H9 (cell line): ENCODE data around the gene SMAD3. TPM values are rescaled to one million over a fixed set of nuclear protein-coding genes. Genes with fewer than 3 reads are reported as not detected.

Experiments used
- DNase-seq: peaks from one replicate; pipeline ENCODE4 v3.0.0-alpha.2; 2017
- H2AFZ ChIP-seq: one replicate; pipeline ENCODE4 v1.6.1; 2013; ENCODE audit warnings: mild to moderate bottlenecking, low read length, control low read depth, moderate library complexity
- H2AK5ac ChIP-seq: 2 replicates; pipeline ENCODE4 v1.6.1; 2013; ENCODE audit warnings: low read length, control low read depth, mixed read lengths; ENCODE audit not compliant: insufficient read length
- H2BK120ac ChIP-seq: one replicate; pipeline ENCODE4 v1.6.1; 2013; ENCODE audit warnings: low read depth, mild to moderate bottlenecking, low read length, control low read depth, inconsistent platforms; ENCODE audit not compliant: poor library complexity, severe bottlenecking
- H2BK12ac ChIP-seq: 2 replicates; pipeline ENCODE4 v1.6.1; 2013; ENCODE audit warnings: low read length, control low read depth, mixed read lengths, low read depth; ENCODE audit not compliant: insufficient read length
- H2BK15ac ChIP-seq: 2 replicates; pipeline ENCODE4 v1.6.1; 2013; ENCODE audit warnings: low read depth, low read length, control low read depth
- H2BK20ac ChIP-seq: one replicate; pipeline ENCODE4 v1.6.1; 2013; ENCODE audit warnings: low read depth, mild to moderate bottlenecking, low read length, control low read depth, inconsistent platforms; ENCODE audit not compliant: poor library complexity, severe bottlenecking
- H2BK5ac ChIP-seq: 2 replicates; pipeline ENCODE4 v1.6.1; 2013; ENCODE audit warnings: low read length, control low read depth, mixed read lengths; ENCODE audit not compliant: insufficient read length
- H3K14ac ChIP-seq: 2 replicates; pipeline ENCODE4 v1.6.1; 2013; ENCODE audit warnings: low read length, control low read depth; ENCODE audit not compliant: insufficient read depth
- H3K18ac ChIP-seq: 2 replicates; pipeline ENCODE4 v1.6.1; 2013; ENCODE audit warnings: low read depth, mild to moderate bottlenecking, mixed read lengths, low read length, control low read depth; ENCODE audit not compliant: insufficient read length
- H3K23ac ChIP-seq: 2 replicates; pipeline ENCODE4 v1.6.1; 2013; ENCODE audit warnings: low read length, control low read depth, mixed read lengths, low read depth; ENCODE audit not compliant: insufficient read length
- H3K23me2 ChIP-seq: 2 replicates; pipeline ENCODE4 v1.6.1; 2013; ENCODE audit warnings: low read depth, mild to moderate bottlenecking, mixed read lengths, low read length, control low read depth; ENCODE audit not compliant: insufficient read length, poor library complexity, severe bottlenecking
- H3K27ac ChIP-seq: 2 replicates; pipeline ENCODE4 v1.5.1; 2013; ENCODE audit warnings: low read length, control low read depth, mixed read lengths, low read depth; ENCODE audit not compliant: insufficient read length
- H3K27me3 ChIP-seq: 2 replicates; pipeline ENCODE4 v1.6.1; 2013; ENCODE audit warnings: low read length, control low read depth, inconsistent platforms; ENCODE audit not compliant: insufficient read depth
- H3K4ac ChIP-seq: 2 replicates; pipeline ENCODE4 v1.6.1; 2013; ENCODE audit warnings: low read depth, mild to moderate bottlenecking, control low read depth, inconsistent platforms, low read length, moderate library complexity
- H3K4me1 ChIP-seq: 2 replicates; pipeline ENCODE4 v1.6.1; 2013; ENCODE audit warnings: low read length, control low read depth, inconsistent platforms; ENCODE audit not compliant: insufficient read depth
- H3K4me2 ChIP-seq: 2 replicates; pipeline ENCODE4 v1.6.1; 2013; ENCODE audit warnings: low read length, control low read depth, mixed read lengths; ENCODE audit not compliant: insufficient read length, insufficient read depth
- H3K56ac ChIP-seq: 2 replicates; pipeline ENCODE4 v1.6.1; 2013; ENCODE audit warnings: low read depth, mild to moderate bottlenecking, mixed read lengths, low read length, control low read depth; ENCODE audit not compliant: insufficient read length
- H3K79me1 ChIP-seq: 2 replicates; pipeline ENCODE4 v1.6.1; 2013; ENCODE audit warnings: low read depth, mild to moderate bottlenecking, moderate library complexity, low read length, control low read depth, inconsistent platforms; ENCODE audit not compliant: insufficient read depth, poor library complexity, severe bottlenecking
- H3K79me2 ChIP-seq: 2 replicates; pipeline ENCODE4 v1.6.1; 2013; ENCODE audit warnings: low read length, control low read depth, inconsistent platforms; ENCODE audit not compliant: insufficient read depth
- H3K9ac ChIP-seq: 2 replicates; pipeline ENCODE4 v1.6.1; 2013; ENCODE audit warnings: low read length, control low read depth, mixed read lengths; ENCODE audit not compliant: insufficient read length; ENCODE audit errors: extremely low read depth
- H3K9me3 ChIP-seq: one replicate; pipeline ENCODE4 v1.6.1; 2013; ENCODE audit warnings: low read depth, low read length, inconsistent platforms; ENCODE audit not compliant: control insufficient read depth
- H3T11ph ChIP-seq: one replicate; pipeline ENCODE4 v1.6.1; 2013; ENCODE audit warnings: mild to moderate bottlenecking, low read length, control low read depth, inconsistent platforms
- H4K20me1 ChIP-seq: one replicate; pipeline ENCODE4 v1.6.1; 2013; ENCODE audit not compliant: control insufficient read depth, insufficient read length, insufficient read depth
- H4K5ac ChIP-seq: 2 replicates; pipeline ENCODE4 v1.6.1; 2013; ENCODE audit warnings: low read depth, mild to moderate bottlenecking, mixed read lengths, low read length, control low read depth; ENCODE audit not compliant: insufficient read length
- H4K8ac ChIP-seq: replicated peaks from 2 replicates; pipeline ENCODE4 v1.6.1; 2013; ENCODE audit warnings: low read length, control low read depth, mixed read lengths, low read depth; ENCODE audit not compliant: insufficient read length
- H4K91ac ChIP-seq: 2 replicates; pipeline ENCODE4 v1.6.1; 2013; ENCODE audit warnings: low read depth, mild to moderate bottlenecking, moderate library complexity, mixed read lengths, low read length, control low read depth; ENCODE audit not compliant: insufficient read length
- H3K27ac Mint-ChIP-seq, 3 experiments: 2 replicates in 2 of 3; 3 replicates in 1 of 3; pipeline ENCODE4 v1.8.0; 2020 to 2021; ENCODE audit warnings: mixed read lengths in 3 of 3, mild to moderate bottlenecking in 1 of 3, moderate library complexity in 1 of 3
- H3K27me3 Mint-ChIP-seq: 2 replicates; pipeline ENCODE4 v1.8.0; 2021; ENCODE audit warnings: low read depth, mild to moderate bottlenecking, moderate library complexity, mixed read lengths
- H3K36me3 Mint-ChIP-seq, 3 experiments: 2 replicates in 2 of 3; 3 replicates in 1 of 3; pipeline ENCODE4 v1.8.0; 2020 to 2021; ENCODE audit warnings: low read depth in 3 of 3, mixed read lengths in 3 of 3; ENCODE audit not compliant: insufficient read depth in 1 of 3
- H3K4me1 Mint-ChIP-seq, 2 experiments: 2 replicates each; pipeline ENCODE4 v1.8.0; 2020; ENCODE audit warnings: mixed read lengths in 2 of 2
- H3K4me3 Mint-ChIP-seq, 2 experiments: 2 replicates in 1 of 2; 3 replicates in 1 of 2; pipeline ENCODE4 v1.8.0; 2020 to 2021; ENCODE audit warnings: mild to moderate bottlenecking in 2 of 2, mixed read lengths in 2 of 2, moderate library complexity in 1 of 2
- H3K9me3 Mint-ChIP-seq, 2 experiments: 2 replicates in 1 of 2; 3 replicates in 1 of 2; pipeline ENCODE4 v1.8.0; 2020; ENCODE audit warnings: mild to moderate bottlenecking in 2 of 2, mixed read lengths in 2 of 2, moderate library complexity in 1 of 2
- WGBS: extraction: QIAGEN DNeasy Blood & Tissue Kit; methylation state at CpG from one replicate; pipeline ENCODE4 v1.1.7; 2013; ENCODE audit warnings: missing lambda C conversion rate, low lambda C conversion rate, mixed read lengths; ENCODE audit not compliant: insufficient read length; ENCODE audit errors: extremely low coverage; 5-methylcytosine and 5-hydroxymethylcytosine counted together
- total RNA-seq: library from RNA; stranded (reverse); gene quantifications from 2 replicates; pipeline ENCODE4 v1.2.1, GENCODE V29; 2021
- TF ChIP-seq, protein P1 (sequence below): fragments of 200-600 bp; sonication (generic); conservative IDR thresholded peaks from 3 replicates; pipeline ENCODE4 v1.8.0; 2021; ENCODE audit warnings: antibody characterized with exemption, mild to moderate bottlenecking

SMAD3 gene
- total RNA-seq, 1 experiment from 2014 or later, result 26.7 TPM

DNA sequence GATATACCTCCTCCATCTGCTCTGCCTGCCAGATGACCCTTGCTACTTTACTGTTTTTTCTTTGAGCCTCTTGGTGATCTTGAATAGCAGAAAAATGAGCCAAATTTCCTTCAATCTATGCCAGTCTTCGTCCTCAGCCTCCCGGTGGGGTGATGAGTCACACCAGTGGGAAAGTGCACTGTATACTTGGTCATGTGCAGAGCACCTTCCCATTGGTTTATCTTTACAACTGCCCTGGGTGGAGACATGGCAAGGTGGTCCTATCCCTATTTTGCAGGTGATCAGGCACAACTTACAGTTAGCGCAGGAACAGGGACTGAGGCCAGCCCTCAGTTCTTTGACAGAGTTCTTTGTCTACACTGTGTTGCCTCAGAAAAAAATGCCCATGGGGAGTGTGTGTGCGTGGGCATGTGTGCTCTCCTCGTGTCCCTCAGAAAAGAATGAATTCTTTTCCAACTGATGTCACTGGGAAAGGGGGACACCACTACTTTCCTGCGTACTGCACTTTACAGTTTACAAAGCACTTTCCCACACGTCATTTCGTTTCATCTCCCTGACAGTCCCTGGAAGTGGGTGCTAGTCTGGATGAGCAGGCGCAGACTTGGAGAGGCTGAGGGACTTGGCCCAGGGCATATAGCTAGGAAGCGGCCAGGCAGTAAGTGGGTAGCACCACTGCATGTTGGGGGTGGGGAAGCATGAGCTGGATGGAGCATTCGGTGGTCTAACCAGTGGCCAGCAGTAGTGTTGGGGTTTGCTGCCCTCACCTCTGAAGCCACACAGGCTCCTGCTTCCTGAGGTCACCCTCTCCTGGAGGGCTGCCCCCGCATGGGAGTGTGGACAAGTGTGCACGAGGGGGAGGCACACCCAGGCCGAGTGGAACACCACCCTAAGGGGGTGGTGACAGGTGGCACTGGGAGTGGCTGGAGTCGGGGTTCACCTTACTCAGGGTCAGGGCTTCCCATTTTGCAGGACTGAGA lies 24.1 kb downstream of the SMAD3 start:
- H2BK15ac ChIP-seq, result no peak overlapping the region
- H3K79me1 ChIP-seq, result no peaks in the 10 kb centered on the region
- no peak overlapping the region for H2BK12ac ChIP-seq
- TF ChIP-seq, protein P1, sequence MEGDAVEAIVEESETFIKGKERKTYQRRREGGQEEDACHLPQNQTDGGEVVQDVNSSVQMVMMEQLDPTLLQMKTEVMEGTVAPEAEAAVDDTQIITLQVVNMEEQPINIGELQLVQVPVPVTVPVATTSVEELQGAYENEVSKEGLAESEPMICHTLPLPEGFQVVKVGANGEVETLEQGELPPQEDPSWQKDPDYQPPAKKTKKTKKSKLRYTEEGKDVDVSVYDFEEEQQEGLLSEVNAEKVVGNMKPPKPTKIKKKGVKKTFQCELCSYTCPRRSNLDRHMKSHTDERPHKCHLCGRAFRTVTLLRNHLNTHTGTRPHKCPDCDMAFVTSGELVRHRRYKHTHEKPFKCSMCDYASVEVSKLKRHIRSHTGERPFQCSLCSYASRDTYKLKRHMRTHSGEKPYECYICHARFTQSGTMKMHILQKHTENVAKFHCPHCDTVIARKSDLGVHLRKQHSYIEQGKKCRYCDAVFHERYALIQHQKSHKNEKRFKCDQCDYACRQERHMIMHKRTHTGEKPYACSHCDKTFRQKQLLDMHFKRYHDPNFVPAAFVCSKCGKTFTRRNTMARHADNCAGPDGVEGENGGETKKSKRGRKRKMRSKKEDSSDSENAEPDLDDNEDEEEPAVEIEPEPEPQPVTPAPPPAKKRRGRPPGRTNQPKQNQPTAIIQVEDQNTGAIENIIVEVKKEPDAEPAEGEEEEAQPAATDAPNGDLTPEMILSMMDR, result no peak
- Mint-ChIP-seq H3K4me3 (no peak overlapping the region), H3K9me3 (no peaks in the 10 kb centered on the region), H3K27ac (peak overlapping the region in 1 of 3 experiments; percentile 58; a peak in 4 of 7 replicates), H3K4me1 (peaks cover 76 to 82% of the 10 kb centered on the region in 2 experiments), H3K36me3 (peaks cover 0 to 1% (median 0%) of the 10 kb centered on the region in 3 experiments; a peak in 2 of 7 replicates), H3K27me3 (no peaks in the 10 kb centered on the region)
- no peaks in the 10 kb centered on the region for H4K20me1 ChIP-seq
- no peaks in the 10 kb centered on the region; the same call in 1 of the 2 replicates for H3K79me2 ChIP-seq
- no peaks in the 10 kb centered on the region for H3K23me2 ChIP-seq
- H4K5ac ChIP-seq, result no peak overlapping the region
- no peak overlapping the region for H3K4ac ChIP-seq
- no peak overlapping the region for H3K9ac ChIP-seq
- no peak overlapping the region for H2AFZ ChIP-seq
- H3K14ac ChIP-seq, result 0 out of 2 replicates have a peak overlapping the region, but pooled peaks have one; percentile 1
- H3T11ph ChIP-seq, result no peak overlapping the region
- H2BK20ac ChIP-seq, result no peak overlapping the region
- no peaks in the 10 kb centered on the region for H3K9me3 ChIP-seq
- H3K4me1 ChIP-seq, result peaks cover 14% of the 10 kb centered on the region; the same call in 1 of the 2 replicates
- H3K56ac ChIP-seq, result no peak overlapping the region
- H3K18ac ChIP-seq, result no peak overlapping the region
- no peak overlapping the region for H3K4me2 ChIP-seq
- H2AK5ac ChIP-seq, result no peak overlapping the region
- no peak overlapping the region for H3K27ac ChIP-seq
- H2BK5ac ChIP-seq, result no peak overlapping the region
- DNase-seq, result no peak
- no CpG with 5 or more reads among the region's 15 CpGs for WGBS
- H3K27me3 ChIP-seq, result no peaks in the 10 kb centered on the region
- no peak overlapping the region for H3K23ac ChIP-seq
- no peak overlapping the region for H2BK120ac ChIP-seq
- H4K91ac ChIP-seq, result no peak overlapping the region
- H4K8ac ChIP-seq, result no peak overlapping the region
